Fibroblast of lung (primary cell): Measurements from ENCODE around the gene LHCGR. TPM values are rescaled to one million over a fixed set of nuclear protein-coding genes. Genes with fewer than 3 reads are reported as not detected.
"Not testable (repeated sequence)": the region's sequence is repeated elsewhere in the genome, so short reads cannot be mapped to it uniquely, and the experiment has no call there.

ENCODE experiments used
- DNase-seq, 2 donors: peaks; one replicate each; pipeline versions ENCODE4 v3.0.0 to v3.0.0-alpha.2; 2010; ENCODE audit warnings: low read depth in 2 of 2
- H2AFZ ChIP-seq: 2 replicates; pipeline ENCODE4 v1.5.1; 2012; ENCODE audit warnings: low read length, control low read depth, inconsistent platforms
- H3K27ac ChIP-seq: 2 replicates; pipeline ENCODE4 v1.5.1; 2011; ENCODE audit warnings: low read length, control low read depth; ENCODE audit not compliant: insufficient read depth
- H3K27me3 ChIP-seq: 2 replicates; pipeline ENCODE4 v1.5.1; 2011; ENCODE audit warnings: mild to moderate bottlenecking, low read length; ENCODE audit not compliant: control insufficient read depth, insufficient read depth
- H3K36me3 ChIP-seq: 2 replicates; pipeline ENCODE4 v1.5.1; 2011; ENCODE audit warnings: low read length; ENCODE audit not compliant: control insufficient read depth, insufficient read depth
- H3K4me1 ChIP-seq: 2 replicates; pipeline ENCODE4 v1.5.1; 2011; ENCODE audit warnings: low read length; ENCODE audit not compliant: control insufficient read depth, insufficient read depth; ENCODE audit errors: extremely low read depth
- H3K4me2 ChIP-seq: 2 replicates; pipeline ENCODE4 v1.5.1; 2011; ENCODE audit warnings: low read length, control low read depth; ENCODE audit not compliant: insufficient read depth; ENCODE audit errors: extremely low read depth
- H3K4me3 ChIP-seq, 4 experiments: fragments of 200-600 bp in 1 of 4; sonication (generic) in 1 of 4; replicated peaks in 1 of 4; 2 replicates each; pipeline ENCODE4 v1.5.1; 2011 to 2016; ENCODE audit warnings: low read length in 4 of 4, low read depth in 3 of 4, mild to moderate bottlenecking in 3 of 4, control low read depth in 2 of 4, inconsistent platforms in 1 of 4, mixed read lengths in 1 of 4; ENCODE audit not compliant: insufficient read depth in 1 of 4; ENCODE audit errors: control extremely low read depth in 1 of 4
- H3K79me2 ChIP-seq: 2 replicates; pipeline ENCODE4 v1.5.1; 2012; ENCODE audit warnings: mild to moderate bottlenecking, low read length, inconsistent platforms; ENCODE audit not compliant: control insufficient read depth, insufficient read depth
- H3K9ac ChIP-seq: 2 replicates; pipeline ENCODE4 v1.5.1; 2011; ENCODE audit warnings: mild to moderate bottlenecking, low read length, control low read depth; ENCODE audit not compliant: insufficient read depth
- H3K9me3 ChIP-seq: 2 replicates; pipeline ENCODE4 v1.5.1; 2012; ENCODE audit warnings: low read depth, low read length; ENCODE audit not compliant: control insufficient read depth, insufficient read depth
- H4K20me1 ChIP-seq: 2 replicates; pipeline ENCODE4 v1.5.1; 2011; ENCODE audit warnings: low read length; ENCODE audit not compliant: control insufficient read depth, insufficient read depth; ENCODE audit errors: extremely low read depth
- CTCF ChIP-seq, 2 donors: IDR thresholded peaks in 1 of 2; conservative IDR thresholded peaks in 1 of 2; 1 replicate in 1 of 2; 2 replicates in 1 of 2; pipeline ENCODE4 v1.5.1; 2011 to 2012; ENCODE audit warnings: low read length in 2 of 2, control low read depth in 1 of 2, inconsistent platforms in 1 of 2, low read depth in 1 of 2, mild to moderate bottlenecking in 1 of 2
- EZH2 ChIP-seq: IDR thresholded peaks from 2 replicates; pipeline ENCODE4 v1.5.1; 2012; ENCODE audit warnings: low read length, control low read depth, mild to moderate bottlenecking; ENCODE audit errors: missing control alignments
- polyA plus RNA-seq, 2 donors: library from polyadenylated mRNA; depleted of rRNA in 1 of 2; stranded (reverse) in 1 of 2; unstranded in 1 of 2; fragments of >200 nt; gene quantifications; 2 replicates each; pipeline ENCODE4 v1.2.1, GENCODE V29; 2011 to 2012; ENCODE audit warnings: missing spikeins in 1 of 2
- total RNA-seq: library from RNA; depleted of rRNA; stranded (reverse); fragments of >200 nt; gene quantifications from 2 replicates; pipeline ENCODE4 v1.2.1, GENCODE V29; 2014

The LHCGR gene
- total and polyA plus RNA-seq, 2 donors (not counting 1 experiment from before 2014, with no cell fraction given), result 0.12 TPM; not detected in 1

GRCh38 chr2:48709096-48710034 lies 46.2 kb downstream of the LHCGR start:
- Histone ChIP-seq H3K36me3 (no peaks in the 10 kb centered on the region), H2AFZ (no peak overlapping the region), H3K27me3 (no peaks in the 10 kb centered on the region), H3K4me1 (peaks cover 3% of the 10 kb centered on the region), H3K4me3 (no peak overlapping the region), H3K9me3 (no peaks in the 10 kb centered on the region), H3K79me2 (no peaks in the 10 kb centered on the region), H3K9ac (no peak overlapping the region), H3K4me2 (no peak overlapping the region), H3K27ac (no peak overlapping the region), H4K20me1 (no peaks in the 10 kb centered on the region)
- DNase-seq, result no peak
- no peak for TF ChIP-seq EZH2
- no peak for TF ChIP-seq CTCF (conservative IDR thresholded peaks at IDR 0.05 in 1 of 2, IDR thresholded peaks at IDR 0.05 in 1 of 2; ENCODE audit: low read depth in 1 of 2, low read length in 2 of 2)

- no peaks in the 10 kb centered on the region for H3K79me2 ChIP-seq
- no peaks in the 10 kb centered on the region for H3K36me3 ChIP-seq
- H3K27me3 ChIP-seq, result no peaks in the 10 kb centered on the region
- TF ChIP-seq CTCF (conservative IDR thresholded peaks at IDR 0.05 in 1 of 2, IDR thresholded peaks at IDR 0.05 in 1 of 2; ENCODE audit: low read depth in 1 of 2, low read length in 2 of 2), result no peak
- TF ChIP-seq EZH2, result no peak
- H2AFZ ChIP-seq, result no peak overlapping the region
- no peaks in the 10 kb centered on the region for H3K9me3 ChIP-seq
- peak in 1 of 2 donors; percentile 55 for DNase-seq
- no peak overlapping the region for H3K9ac ChIP-seq
- no peak overlapping the region for H3K27ac ChIP-seq
- no peak overlapping the region for H3K4me3 ChIP-seq
- H3K4me1 ChIP-seq, result no peaks in the 10 kb centered on the region
- H4K20me1 ChIP-seq, result no peaks in the 10 kb centered on the region
- H3K4me2 ChIP-seq, result no peak overlapping the region
Observed at GRCh38 chr2:48707466-48707865, 48.1 kb downstream of the LHCGR start.

GRCh38 chr2:48703621-48704020 lies 51.9 kb downstream of the LHCGR start:
- not testable (repeated sequence) for H4K20me1 ChIP-seq, H3K9me3 ChIP-seq, H3K36me3 ChIP-seq, H3K4me1 ChIP-seq, H2AFZ ChIP-seq, H3K9ac ChIP-seq, DNase-seq, H3K4me2 ChIP-seq, H3K27me3 ChIP-seq, H3K79me2 ChIP-seq, H3K4me3 ChIP-seq, H3K27ac ChIP-seq
